ENCODE data around the gene LRRC36.

Gene LRRC36

DNA sequence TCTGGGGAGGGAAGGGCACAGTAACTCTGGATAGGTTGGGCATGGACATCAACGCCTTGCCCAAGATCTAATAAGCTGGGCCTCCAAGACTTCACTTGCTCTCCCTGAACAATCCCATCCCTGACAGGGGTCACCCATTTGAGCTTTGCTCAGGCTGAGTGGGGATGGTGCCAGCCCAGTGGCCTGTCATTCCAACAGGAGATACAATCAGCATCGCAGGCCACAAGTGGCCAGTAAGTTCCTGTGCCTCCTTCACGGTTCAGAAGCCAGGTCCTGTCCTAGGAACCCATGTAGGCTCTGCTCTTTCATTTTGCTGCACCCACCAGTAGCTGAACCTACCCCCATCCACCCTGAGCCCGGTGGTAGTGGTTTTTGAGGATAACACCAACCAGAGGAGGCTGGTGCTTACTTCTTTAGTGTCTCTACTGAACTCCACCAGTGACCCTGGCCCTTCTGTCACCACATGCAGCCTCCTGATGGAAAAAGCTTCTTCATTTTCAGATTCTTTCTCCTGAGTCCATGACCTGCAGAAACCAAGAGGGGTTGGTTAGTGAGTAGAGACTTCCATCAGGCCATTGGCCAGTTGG, 32.4 kb upstream of the LRRC36 start:
- DNase-seq, result no peak

DNA sequence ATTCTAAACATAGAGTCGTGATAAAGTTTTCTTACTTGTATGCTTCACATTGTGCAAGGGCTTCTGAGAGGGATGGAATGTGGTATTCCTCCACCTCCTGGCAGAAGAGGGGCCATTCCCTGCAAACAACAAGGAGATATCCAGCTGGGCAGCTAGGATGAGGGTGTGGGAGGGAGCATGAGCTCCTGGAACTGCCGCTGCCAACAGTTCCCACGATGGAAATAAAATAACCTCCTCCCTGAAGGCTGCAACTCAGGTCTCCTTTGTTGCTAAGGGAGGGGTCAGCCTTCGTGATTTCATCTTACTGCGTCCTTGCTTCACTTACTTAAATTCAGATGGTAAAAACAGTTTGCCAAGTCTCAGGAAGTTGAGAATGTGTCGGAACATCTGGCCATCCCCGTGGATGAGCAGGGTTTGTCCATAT, 31.7 kb upstream of the LRRC36 start:
- DNase-seq, result no peak

DNA sequence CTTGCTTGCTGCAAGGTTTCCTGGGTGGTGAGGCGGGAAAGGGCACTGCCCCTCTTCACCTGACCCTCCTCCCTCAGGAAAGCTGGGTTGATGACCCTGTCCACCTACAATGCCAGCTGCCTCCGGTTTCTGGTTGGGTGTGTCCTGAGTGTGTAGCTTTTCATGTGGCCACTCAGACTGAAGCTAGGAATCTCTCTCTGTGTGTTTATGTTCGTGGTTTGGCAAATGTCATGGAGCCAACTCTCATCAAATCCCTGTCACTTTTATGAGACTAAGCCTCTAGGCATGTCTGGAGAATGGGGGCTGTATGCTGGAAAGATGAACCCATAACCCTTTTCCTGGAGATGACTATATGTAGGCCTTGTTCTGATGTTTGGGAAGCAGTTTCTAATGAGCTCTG, 30.2 kb upstream of the LRRC36 start:
- DNase-seq, result no peak

DNA sequence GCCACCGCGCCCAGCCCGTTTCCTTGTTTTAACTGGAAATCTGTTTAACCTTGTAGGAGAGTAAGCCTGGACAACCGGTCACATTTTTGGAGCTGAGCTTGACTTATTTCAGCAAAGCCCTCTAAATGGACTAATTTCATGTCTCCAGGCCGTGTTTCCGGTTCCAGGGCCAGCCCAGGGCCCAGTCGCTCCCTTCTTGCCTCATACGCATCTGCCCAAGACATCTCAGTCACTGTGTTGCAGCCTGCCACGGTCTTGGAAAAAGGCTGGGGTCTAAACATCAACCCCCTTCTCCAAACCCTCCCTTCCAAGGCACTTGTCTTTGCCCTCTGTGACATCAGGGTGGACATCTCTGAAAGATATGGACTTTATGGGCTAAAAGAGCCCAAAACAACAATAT, 28.3 kb upstream of the LRRC36 start:
- no peak for DNase-seq

DNA sequence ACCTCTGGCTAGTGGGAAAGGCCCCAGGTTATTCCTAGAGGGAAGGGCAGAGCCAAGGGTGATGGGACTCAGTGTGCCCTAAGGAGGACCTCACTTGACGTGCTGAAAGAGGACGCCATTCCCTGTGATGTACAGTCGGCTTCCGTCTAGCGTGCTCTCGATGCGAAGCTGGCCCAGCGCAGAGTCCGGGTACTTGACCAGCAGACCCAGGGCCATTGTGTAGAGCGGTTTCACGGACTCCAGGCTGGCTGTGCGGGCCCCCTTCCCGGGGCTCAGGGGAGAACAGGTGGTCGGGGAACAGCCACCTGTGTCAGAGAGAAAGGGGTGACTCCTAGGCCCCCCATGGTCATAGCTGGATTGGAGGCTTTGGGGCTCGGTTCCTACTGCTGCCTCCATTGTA, 27.3 kb upstream of the LRRC36 start:
- DNase-seq, result no peak

DNA sequence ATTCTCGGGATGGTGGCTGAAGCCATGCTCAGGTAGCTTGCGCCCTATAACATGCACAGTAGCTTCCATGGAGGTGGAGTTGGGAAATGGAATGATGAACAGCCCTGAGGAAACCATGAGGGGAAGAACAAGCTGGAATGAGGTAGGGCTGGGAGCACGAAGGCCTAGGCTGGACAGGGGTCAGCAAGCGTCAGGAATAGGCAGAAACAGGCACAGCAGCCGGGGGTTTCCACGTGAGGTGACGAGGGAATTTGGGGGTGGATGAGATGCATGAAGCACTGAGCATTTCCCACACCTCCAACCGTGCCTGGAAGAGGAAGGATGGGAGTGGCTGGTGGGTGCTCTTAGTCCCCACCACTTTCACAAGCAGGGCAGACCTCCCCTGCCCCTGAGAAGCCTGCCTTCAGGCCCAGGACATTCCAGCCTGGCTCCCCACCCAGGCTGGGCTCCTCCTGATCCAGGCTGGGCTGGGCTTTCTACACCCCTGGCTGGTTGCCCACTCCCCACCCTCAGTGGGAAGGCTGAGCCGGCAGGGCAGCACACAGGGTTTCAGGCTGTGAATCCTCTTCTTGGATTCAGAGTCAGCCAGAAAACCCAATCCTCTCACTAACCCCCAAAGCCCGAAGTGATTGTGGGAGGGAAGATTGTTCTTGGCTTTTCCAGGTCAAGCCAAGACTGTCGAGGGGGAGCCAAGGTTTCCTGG, 25.4 kb upstream of the LRRC36 start:
- no peak for DNase-seq

DNA sequence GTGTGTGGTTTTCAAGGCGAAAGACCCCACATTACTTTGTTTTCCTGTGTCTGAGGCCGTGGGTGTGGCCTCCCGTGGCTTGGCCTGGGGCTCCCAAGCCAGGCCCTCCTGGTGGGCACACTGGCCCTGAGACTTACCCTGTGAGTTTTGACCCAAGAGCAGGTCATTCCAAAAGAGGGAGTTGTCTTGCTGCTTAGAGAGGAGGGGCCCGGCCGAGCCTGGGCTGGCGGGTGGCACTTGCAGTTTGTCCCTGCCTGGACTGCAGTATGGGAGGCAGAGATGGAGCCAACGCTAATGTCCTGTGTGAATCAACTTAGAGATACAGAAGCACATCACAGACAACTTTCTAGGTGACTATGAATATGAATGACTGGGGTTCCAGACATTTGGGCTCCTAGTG, 24.5 kb upstream of the LRRC36 start:
- no peak for DNase-seq

DNA sequence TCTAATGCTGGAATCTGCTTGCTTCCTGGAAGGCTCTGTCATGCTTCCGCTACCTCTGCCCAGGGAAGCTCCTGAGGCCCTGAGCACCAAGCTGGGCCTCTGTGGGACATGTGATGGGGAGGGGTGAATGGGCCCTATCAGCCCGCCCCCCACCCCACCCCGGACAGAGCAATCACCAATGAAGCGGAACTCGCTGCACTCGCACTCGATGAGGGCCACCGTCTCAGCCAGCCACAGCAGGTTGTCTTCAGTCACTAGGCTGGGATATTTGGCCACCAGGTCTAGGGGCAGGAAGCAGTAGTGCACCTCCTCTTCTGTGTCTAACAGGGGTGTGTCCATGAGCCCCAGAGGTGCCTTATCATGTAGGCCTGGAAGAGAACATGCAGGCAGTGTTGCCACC, 23.6 kb upstream of the LRRC36 start:
- no peak for DNase-seq

DNA sequence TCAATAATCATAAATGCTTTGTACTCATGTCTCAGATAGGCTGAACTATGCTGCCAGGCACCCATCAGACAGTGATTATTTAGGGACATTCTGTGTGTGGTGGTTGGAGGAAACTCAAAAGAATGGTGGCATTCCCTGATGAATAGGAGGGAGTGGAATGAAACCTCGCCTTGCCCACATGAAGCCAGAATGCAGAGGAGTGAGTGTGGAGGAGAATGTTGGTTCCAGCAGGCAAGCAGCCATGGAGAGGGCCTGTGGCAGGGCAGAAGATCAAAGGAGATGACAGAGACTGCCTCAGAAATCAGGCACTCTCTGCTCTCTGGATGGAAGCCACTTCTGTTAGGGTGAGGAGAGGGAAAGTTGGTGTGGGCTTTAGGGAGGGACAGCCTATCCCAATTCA, 22.6 kb upstream of the LRRC36 start:
- DNase-seq, result no peak

DNA sequence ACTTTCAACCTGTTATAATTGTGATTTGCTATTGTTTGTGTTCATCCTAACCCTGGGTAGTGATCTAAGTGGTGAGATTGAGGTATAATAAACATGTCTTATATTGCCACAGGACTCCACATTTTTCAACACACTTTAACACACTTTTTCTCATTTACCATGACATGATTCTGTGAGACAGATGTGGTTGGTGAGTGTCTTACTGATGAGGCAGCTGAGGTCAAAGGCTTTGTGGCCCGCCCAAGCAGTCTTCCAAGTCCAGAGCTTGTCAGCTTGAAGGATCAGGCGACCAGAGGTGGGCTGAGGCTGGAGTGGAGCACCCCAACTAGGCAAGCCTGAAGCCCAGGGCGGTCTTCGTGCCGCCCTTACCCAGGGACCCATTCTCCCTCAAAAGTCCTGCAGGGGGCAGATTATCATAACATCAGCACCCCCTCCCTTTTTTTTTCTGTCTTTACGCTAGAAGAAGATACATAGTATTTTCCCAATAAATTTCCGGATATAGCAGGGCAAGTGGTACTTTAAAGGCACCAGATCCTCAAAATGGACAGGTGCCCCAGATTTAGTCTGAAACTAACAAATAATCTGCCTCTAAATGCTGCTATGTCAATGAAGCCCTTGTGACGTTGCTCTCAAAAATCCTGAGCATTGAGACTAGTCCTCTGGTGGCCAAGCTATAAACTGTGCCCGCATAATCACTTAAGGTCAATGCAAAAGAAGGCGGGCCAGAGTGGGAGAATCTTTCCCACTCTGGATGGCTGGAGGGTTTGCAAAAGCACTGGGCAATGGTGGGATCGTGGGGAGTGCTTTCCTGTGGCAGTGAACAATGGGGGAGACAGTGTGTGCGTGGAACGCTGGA, 21.2 kb upstream of the LRRC36 start:
- no peak for DNase-seq

DNA sequence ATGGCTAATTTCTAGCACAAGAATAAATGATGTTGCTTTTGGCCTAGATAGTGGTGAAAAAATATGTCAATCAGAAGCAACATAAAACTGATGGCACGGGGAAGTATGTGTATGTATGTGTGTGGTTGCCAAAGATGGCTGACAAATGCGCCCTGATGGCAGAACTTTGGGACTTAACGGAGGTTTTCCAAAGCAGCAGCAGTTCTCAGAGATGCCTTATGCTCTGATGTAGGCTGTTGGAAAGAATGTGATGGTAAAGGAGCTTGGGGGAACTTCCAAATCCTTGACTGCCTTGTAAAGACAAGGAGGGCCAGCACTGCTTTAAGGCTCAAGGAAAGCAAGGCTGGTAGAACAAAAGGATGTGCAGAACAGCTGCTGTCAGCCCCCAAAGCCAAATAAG, 16.1 kb upstream of the LRRC36 start:
- DNase-seq, result no peak

DNA sequence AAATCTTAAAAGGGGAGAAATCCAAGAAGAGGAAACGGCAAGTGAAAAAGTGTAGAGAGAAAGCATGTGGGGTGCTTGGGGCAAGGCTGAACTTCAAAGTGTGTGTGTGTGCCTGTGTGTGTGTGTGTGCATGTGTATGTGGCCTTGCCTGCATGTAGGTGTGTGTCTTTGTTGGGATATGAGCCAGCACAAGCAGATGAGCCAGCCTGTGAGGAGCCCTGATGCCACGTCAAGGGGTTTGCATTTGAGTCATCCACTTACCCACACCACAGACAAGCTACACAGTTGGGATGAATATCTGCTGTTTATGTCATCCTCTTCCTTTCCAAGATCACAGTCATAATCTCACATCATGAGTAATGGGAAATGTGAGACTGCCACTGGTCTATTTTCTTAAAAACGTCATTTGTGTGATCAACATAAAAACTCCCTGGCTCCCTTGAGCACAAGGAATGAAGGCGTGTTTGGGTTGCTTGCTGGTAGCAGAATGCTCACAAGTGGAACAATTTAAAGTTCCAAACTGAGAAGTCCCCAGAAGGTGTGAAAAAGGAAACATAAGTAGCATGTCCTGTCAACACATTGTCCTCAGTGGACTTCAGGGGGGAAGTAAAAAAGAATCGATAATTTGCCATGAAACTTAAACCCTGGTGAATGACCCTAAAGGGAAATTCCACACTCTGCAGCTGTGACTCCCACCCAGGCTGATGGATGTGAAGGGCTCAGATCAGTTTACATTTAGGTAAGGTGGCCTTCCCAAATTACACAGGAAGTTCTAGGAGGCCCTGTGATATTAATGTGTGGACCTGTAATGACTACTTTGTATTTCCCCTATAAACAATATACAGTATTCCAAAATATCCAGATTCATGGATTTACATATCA, 14.8 kb upstream of the LRRC36 start:
- no peak for DNase-seq

DNA sequence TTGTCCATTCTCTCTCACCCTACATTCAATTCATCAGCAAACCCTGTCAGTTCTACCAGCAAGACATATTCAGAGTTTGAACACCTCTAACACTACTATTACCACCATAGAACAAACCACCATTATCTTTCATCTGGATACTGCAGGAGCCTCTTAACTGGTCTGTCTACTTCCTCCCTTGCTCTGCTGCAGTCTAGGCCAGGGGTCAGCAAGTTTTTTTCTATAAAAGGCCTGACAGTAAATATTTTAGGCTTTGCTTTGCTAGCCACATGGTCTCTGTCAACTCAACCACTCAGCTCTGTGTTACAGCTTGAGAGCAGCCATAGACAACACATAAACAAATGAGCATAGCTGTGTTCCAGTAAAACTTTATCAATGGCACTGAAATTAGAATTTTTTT, 13.9 kb upstream of the LRRC36 start:
- DNase-seq, result no peak

DNA sequence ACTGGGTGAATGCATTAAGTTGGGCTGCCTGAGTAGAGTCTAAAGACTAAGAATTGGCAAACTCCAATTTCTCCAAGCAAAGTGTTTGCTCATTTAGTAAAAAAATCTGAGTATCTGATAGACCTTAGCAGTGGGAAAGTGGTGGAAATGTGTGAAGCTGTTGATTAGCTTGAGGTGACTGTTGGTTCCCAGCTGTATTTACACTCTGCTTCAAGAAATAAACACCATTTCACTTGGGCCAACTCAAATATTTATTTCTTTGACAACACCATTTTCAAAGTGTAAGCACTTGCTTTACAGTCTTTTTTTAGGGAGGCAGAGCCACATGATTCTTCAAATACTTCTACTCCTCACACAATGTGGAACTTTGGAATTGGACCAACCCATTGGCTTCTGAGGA, 8.8 kb upstream of the LRRC36 start:
- DNase-seq, result no peak

DNA sequence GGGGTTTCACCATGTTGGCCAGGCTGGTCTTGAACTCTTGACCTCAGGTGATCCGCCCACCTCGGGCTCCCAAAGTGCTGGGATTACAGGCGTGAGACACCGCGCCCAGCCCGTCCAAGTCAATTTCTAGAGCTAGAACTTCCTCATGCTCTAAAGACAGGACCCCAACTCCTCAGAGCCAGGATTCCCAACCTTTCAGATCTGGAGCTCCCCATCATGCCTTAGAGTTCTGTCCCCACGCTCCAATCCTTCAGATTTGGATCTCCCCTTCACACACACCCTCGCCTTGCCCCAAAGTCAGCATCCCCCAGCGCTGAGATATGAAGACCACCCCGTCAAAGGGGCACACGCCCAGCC, 522 bp upstream of the LRRC36 start:
- DNase-seq, result no peak

DNA sequence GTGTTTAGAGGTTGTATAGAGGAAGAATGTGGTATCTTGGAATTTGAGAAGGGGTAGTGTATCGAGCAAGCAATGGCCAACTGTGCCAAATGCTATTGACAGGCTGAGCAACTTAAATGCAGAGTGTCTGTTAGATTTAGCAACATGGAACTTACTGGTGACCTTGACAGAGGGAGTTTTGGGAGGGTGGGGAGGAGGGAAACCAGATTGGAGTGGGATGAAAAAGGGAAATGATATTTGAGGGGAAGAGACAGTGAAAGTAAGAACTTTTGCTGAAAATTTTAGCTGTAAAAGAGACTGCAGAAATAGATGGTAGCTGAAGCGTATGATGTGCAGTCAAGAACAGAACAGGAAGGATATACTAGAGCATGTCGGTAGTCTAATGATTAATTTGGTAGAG, 1.1 kb downstream of the LRRC36 start:
- no peak for DNase-seq

DNA sequence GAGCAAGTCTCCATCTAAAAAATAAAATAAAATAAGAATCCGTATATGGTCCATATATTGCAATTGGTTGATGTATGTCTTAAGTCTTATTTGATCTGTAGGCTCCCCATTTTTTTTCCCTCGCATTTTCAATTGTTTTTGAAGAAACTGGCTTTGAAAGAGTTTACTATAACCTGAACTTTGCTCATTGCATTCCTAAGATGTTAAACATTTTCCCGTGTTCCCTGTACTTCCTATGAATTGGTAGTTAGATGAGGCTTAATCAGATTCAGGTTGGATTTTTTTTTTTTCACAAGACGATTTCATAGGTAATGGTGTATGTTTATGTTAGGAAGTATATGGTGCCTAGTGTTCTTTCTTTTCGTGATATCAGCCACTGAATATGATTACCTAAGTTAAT, 3.3 kb downstream of the LRRC36 start:
- no peak for DNase-seq

DNA sequence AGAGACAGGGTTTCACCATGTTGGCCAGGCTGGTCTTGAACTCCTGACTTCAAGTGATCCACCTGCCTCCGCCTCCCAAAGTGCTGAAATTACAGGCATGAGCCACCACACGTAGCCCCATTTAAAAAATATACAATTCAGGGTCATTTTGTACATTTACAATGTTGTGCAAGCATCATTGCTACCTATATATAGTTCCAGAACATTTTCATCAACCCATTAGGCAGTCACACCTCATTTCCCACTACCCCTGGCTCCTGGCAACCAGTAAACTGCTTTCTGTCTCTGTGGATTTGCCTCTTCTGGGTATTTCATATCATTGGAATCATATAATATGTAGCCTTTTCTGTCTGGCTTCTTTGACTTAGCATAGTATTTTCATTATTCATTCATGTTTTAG, 6.7 kb downstream of the LRRC36 start:
- DNase-seq, result no peak

DNA sequence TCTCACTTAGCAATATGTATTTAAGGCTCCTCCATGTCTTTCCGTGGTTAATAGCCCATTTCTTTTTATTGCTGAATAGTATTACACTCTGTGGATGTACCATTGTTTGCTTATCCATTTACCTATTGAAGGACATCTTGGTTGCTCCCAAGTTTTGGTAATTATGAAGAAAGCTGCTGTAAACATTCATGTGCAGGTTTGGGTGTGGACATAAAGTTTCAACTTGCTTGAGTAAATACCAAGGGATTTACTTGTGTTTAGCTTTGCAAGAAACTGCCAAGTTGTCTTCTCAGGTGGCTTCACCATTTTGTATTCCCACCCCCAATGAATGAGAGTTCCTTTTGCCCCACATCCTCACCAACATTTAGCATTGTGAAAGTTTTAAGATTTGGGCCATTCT, 9.5 kb downstream of the LRRC36 start:
- DNase-seq, result no peak

DNA sequence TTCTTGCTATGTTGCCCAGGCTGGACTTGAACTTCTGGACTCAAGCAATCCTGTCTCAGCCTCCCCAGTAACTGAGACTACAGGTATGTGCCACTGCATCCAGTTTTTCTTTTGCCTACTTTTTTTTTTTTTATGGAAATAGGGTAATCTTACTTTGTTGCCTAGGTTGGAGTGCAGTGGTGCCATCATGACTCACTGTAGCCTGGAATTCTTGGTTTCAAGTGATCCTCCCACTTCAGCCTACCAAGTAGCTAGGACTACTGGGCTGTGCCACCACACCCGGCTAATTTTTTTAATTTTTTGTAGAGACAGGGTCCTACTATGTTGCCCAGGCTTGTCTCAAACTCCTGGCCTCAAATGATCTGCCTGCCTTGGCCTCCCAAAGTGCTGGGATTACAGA, 10.0 kb downstream of the LRRC36 start:
- no peak for DNase-seq

DNA sequence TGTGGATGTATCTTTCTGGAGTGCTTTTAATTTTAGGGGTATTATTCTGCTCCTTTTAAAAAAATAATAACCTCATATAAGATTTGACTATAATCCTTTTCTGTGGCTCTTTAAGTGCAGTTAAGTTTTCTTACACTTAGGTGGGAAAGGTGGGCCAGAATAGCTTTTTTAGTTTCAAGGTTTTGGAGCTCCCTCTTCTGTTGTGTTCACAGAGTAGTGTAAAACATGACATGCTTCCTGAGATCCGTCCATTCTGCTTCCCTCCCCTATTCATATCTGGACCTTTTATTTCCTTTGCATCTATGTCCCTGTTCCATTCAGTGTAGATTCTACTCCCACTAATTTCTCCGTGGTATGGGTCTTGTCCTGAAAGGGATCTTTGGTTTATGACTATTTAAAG, 12.8 kb downstream of the LRRC36 start:
- DNase-seq, result no peak

DNA sequence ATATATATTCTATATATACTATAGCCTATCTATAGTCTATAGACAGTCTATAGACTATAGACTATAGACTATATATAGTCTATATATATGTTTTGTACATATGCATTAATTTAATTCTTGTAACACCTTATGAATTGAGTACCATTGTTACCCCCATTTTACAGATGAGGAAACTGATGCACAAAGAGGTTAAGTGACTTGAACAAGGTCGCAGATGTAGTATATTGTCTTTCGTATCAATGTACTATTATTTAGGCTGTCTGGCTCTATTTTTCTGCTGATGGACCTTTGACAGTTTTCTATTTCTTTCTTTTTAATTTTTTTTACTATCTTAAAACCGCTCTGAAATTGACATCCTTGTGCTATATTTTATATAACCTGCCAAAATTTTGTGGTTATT, 14.6 kb downstream of the LRRC36 start:
- no peak for DNase-seq

DNA sequence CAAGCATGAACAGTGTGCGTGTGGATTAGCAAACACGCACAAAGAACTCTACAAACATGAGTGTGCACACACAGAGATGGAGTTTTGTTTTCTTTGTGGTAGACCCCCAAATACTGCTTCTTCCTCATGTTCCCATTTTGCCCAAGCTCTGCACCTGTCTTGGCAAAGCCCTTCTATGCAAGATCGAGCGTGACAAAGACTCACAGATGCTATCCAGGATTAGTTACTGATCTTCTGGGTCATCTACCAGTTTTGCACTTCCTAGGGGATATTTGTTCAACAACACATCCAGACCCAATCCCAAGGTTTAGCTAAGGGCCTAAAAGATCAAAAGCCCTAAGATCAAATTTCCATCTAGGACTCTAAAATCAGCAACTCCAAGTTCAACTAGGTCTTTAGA, 16.0 kb downstream of the LRRC36 start:
- DNase-seq, result no peak

All from NCI-H187 (cell line).